ENCODE measurements around the gene FMN1. TPM values are rescaled to one million over a fixed set of nuclear protein-coding genes. Genes with fewer than 3 reads are reported as not detected.

The FMN1 gene
- total and polyA plus RNA-seq, 5 donors from 2014 or later, result 0.32 to 8.9 (median 0.36) TPM; not detected in 2

GRCh38 chr15:33101036-33101435, 93.5 kb downstream of the FMN1 start:
- Histone ChIP-seq H3K4me3 (ENCODE audit: low read depth, low read length) (no peak overlapping the region), H3K36me3 (ENCODE audit: control insufficient read depth, insufficient read depth, low read length) (no peaks in the 10 kb centered on the region), H3K9me3 (ENCODE audit: control insufficient read depth in 2 of 2, low read length in 2 of 2) (no peaks in the 10 kb centered on the region), H3K27ac (ENCODE audit: insufficient read depth, low read length, poor library complexity, severe bottlenecking) (no peak overlapping the region), H3K27me3 (ENCODE audit: control insufficient read depth, insufficient read depth, low read length) (peaks cover 1% of the 10 kb centered on the region), H3K4me1 (ENCODE audit: control insufficient read depth, insufficient read depth, low read length, poor library complexity, severe bottlenecking) (peaks cover 14% of the 10 kb centered on the region)
- peaks cover 16% of the 10 kb centered on the region for H3K27me3 Mint-ChIP-seq
- no peak for ATAC-seq (ENCODE audit: low read depth in 2 of 2)
- H3K4me3 Mint-ChIP-seq, result no peak overlapping the region
- no peaks in the 10 kb centered on the region for H3K36me3 Mint-ChIP-seq
- DNase-seq, result no peak
- H3K4me1 Mint-ChIP-seq, result peaks cover 0 to 5% (median 4%) of the 10 kb centered on the region in 4 donors
- peaks cover 0 to 1% (median 0%) of the 10 kb centered on the region in 7 donors for H3K9me3 Mint-ChIP-seq
- no peak overlapping the region for H3K27ac Mint-ChIP-seq

GRCh38 chr15:33100314-33100713, 94.2 kb downstream of the FMN1 start:
- Mint-ChIP-seq H3K27ac (no peak overlapping the region), H3K27me3 (peaks cover 13% of the 10 kb centered on the region), H3K36me3 (no peaks in the 10 kb centered on the region), H3K4me3 (no peak overlapping the region), H3K9me3 (peaks cover 0 to 1% (median 0%) of the 10 kb centered on the region in 7 donors), H3K4me1 (peaks cover 0 to 5% (median 4%) of the 10 kb centered on the region in 4 donors)
- no peaks in the 10 kb centered on the region for H3K9me3 ChIP-seq (ENCODE audit: control insufficient read depth in 2 of 2, low read length in 2 of 2)
- ATAC-seq (ENCODE audit: low read depth in 2 of 2) (no peak), DNase-seq (no peak)
- H3K27me3 ChIP-seq (ENCODE audit: control insufficient read depth, insufficient read depth, low read length), result peaks cover 1% of the 10 kb centered on the region
- peaks cover 14% of the 10 kb centered on the region for H3K4me1 ChIP-seq (ENCODE audit: control insufficient read depth, insufficient read depth, low read length, poor library complexity, severe bottlenecking)
- H3K36me3 ChIP-seq (ENCODE audit: control insufficient read depth, insufficient read depth, low read length), result no peaks in the 10 kb centered on the region
- no peak overlapping the region for H3K27ac ChIP-seq (ENCODE audit: insufficient read depth, low read length, poor library complexity, severe bottlenecking)
- no peak overlapping the region for H3K4me3 ChIP-seq (ENCODE audit: low read depth, low read length)

GRCh38 chr15:33099739-33100138, 94.8 kb downstream of the FMN1 start:
- H3K27me3 Mint-ChIP-seq, result peaks cover 13% of the 10 kb centered on the region
- Histone ChIP-seq H3K9me3 (ENCODE audit: control insufficient read depth in 2 of 2, low read length in 2 of 2) (no peaks in the 10 kb centered on the region), H3K27me3 (ENCODE audit: control insufficient read depth, insufficient read depth, low read length) (peaks cover 1% of the 10 kb centered on the region), H3K4me1 (ENCODE audit: control insufficient read depth, insufficient read depth, low read length, poor library complexity, severe bottlenecking) (peaks cover 10% of the 10 kb centered on the region), H3K27ac (ENCODE audit: insufficient read depth, low read length, poor library complexity, severe bottlenecking) (no peak overlapping the region), H3K4me3 (ENCODE audit: low read depth, low read length) (no peak overlapping the region), H3K36me3 (ENCODE audit: control insufficient read depth, insufficient read depth, low read length) (no peaks in the 10 kb centered on the region)
- peaks cover 0 to 1% (median 0%) of the 10 kb centered on the region in 7 donors for H3K9me3 Mint-ChIP-seq
- peak overlapping the region in 1 of 4 donors; percentile 7 for H3K4me3 Mint-ChIP-seq
- peaks cover 0 to 5% (median 3%) of the 10 kb centered on the region in 4 donors for H3K4me1 Mint-ChIP-seq
- DNase-seq (no peak), ATAC-seq (ENCODE audit: low read depth in 2 of 2) (no peak)
- no peak overlapping the region for H3K27ac Mint-ChIP-seq
- no peaks in the 10 kb centered on the region for H3K36me3 Mint-ChIP-seq

GRCh38 chr15:33099213-33099612, 95.3 kb downstream of the FMN1 start:
- Mint-ChIP-seq H3K4me1 (peaks cover 0 to 1% (median 0%) of the 10 kb centered on the region in 4 donors), H3K4me3 (no peak overlapping the region), H3K9me3 (peaks cover 0 to 1% (median 0%) of the 10 kb centered on the region in 7 donors), H3K27ac (peak overlapping the region in 1 of 3 donors; percentile 35), H3K27me3 (peaks cover 15% of the 10 kb centered on the region), H3K36me3 (no peaks in the 10 kb centered on the region)
- no peak overlapping the region for H3K27ac ChIP-seq (ENCODE audit: insufficient read depth, low read length, poor library complexity, severe bottlenecking)
- no peak for DNase-seq
- H3K4me3 ChIP-seq (ENCODE audit: low read depth, low read length), result no peak overlapping the region
- H3K9me3 ChIP-seq (ENCODE audit: control insufficient read depth in 2 of 2, low read length in 2 of 2), result no peaks in the 10 kb centered on the region
- peaks cover 1% of the 10 kb centered on the region for H3K27me3 ChIP-seq (ENCODE audit: control insufficient read depth, insufficient read depth, low read length)
- no peaks in the 10 kb centered on the region for H3K36me3 ChIP-seq (ENCODE audit: control insufficient read depth, insufficient read depth, low read length)
- H3K4me1 ChIP-seq (ENCODE audit: control insufficient read depth, insufficient read depth, low read length, poor library complexity, severe bottlenecking), result peaks cover 6% of the 10 kb centered on the region
- ATAC-seq (ENCODE audit: low read depth in 2 of 2), result no peak

- no peak for ATAC-seq (ENCODE audit: low read depth in 2 of 2)
- H3K9me3 Mint-ChIP-seq, result peaks cover 0 to 1% (median 0%) of the 10 kb centered on the region in 7 donors
Observed at GRCh38 chr15:33098094-33099058, 96.1 kb downstream of the FMN1 start.

GRCh38 chr15:33096134-33096533, 98.4 kb downstream of the FMN1 start:
- no peaks in the 10 kb centered on the region for H3K36me3 ChIP-seq (ENCODE audit: control insufficient read depth, insufficient read depth, low read length)
- H3K4me3 ChIP-seq (ENCODE audit: low read depth, low read length), result no peak overlapping the region
- no peak overlapping the region for H3K4me3 Mint-ChIP-seq
- H3K36me3 Mint-ChIP-seq, result no peaks in the 10 kb centered on the region
- H3K9me3 ChIP-seq (ENCODE audit: control insufficient read depth in 2 of 2, low read length in 2 of 2), result no peaks in the 10 kb centered on the region
- no peak overlapping the region for H3K27ac ChIP-seq (ENCODE audit: insufficient read depth, low read length, poor library complexity, severe bottlenecking)
- no peaks in the 10 kb centered on the region for H3K27me3 ChIP-seq (ENCODE audit: control insufficient read depth, insufficient read depth, low read length)
- no peaks in the 10 kb centered on the region for H3K4me1 ChIP-seq (ENCODE audit: control insufficient read depth, insufficient read depth, low read length, poor library complexity, severe bottlenecking)
- peaks cover 9% of the 10 kb centered on the region for H3K27me3 Mint-ChIP-seq
- ATAC-seq (ENCODE audit: low read depth in 2 of 2) (no peak), DNase-seq (no peak)
- H3K9me3 Mint-ChIP-seq, result peaks cover 0 to 1% (median 0%) of the 10 kb centered on the region in 7 donors
- H3K27ac Mint-ChIP-seq, result no peak overlapping the region
- H3K4me1 Mint-ChIP-seq, result no peaks in the 10 kb centered on the region

More at GRCh38 chr15:33098094-33099058, 96.1 kb downstream of the FMN1 start:
- H3K36me3 Mint-ChIP-seq, result no peaks in the 10 kb centered on the region
- Histone ChIP-seq H3K36me3 (ENCODE audit: control insufficient read depth, insufficient read depth, low read length) (no peaks in the 10 kb centered on the region), H3K4me1 (ENCODE audit: control insufficient read depth, insufficient read depth, low read length, poor library complexity, severe bottlenecking) (peaks cover 2% of the 10 kb centered on the region), H3K4me3 (ENCODE audit: low read depth, low read length) (no peak overlapping the region), H3K9me3 (ENCODE audit: control insufficient read depth in 2 of 2, low read length in 2 of 2) (no peaks in the 10 kb centered on the region), H3K27me3 (ENCODE audit: control insufficient read depth, insufficient read depth, low read length) (peaks cover 1% of the 10 kb centered on the region), H3K27ac (ENCODE audit: insufficient read depth, low read length, poor library complexity, severe bottlenecking) (no peak overlapping the region)
- peak overlapping the region in 1 of 3 donors; percentile 35 for H3K27ac Mint-ChIP-seq
- DNase-seq, result no peak
- no peaks in the 10 kb centered on the region for H3K4me1 Mint-ChIP-seq
- peaks cover 19% of the 10 kb centered on the region for H3K27me3 Mint-ChIP-seq
- H3K4me3 Mint-ChIP-seq, result no peak overlapping the region

- H3K27me3 ChIP-seq (ENCODE audit: control insufficient read depth, insufficient read depth, low read length), result no peaks in the 10 kb centered on the region
- Mint-ChIP-seq H3K4me1 (no peaks in the 10 kb centered on the region), H3K9me3 (peaks cover 0 to 1% (median 0%) of the 10 kb centered on the region in 7 donors), H3K27me3 (peaks cover 9% of the 10 kb centered on the region), H3K27ac (no peak overlapping the region), H3K4me3 (no peak overlapping the region), H3K36me3 (no peaks in the 10 kb centered on the region)
- H3K4me1 ChIP-seq (ENCODE audit: control insufficient read depth, insufficient read depth, low read length, poor library complexity, severe bottlenecking), result no peaks in the 10 kb centered on the region
- DNase-seq (no peak), ATAC-seq (ENCODE audit: low read depth in 2 of 2) (no peak)
- no peak overlapping the region for H3K4me3 ChIP-seq (ENCODE audit: low read depth, low read length)
- no peak overlapping the region for H3K27ac ChIP-seq (ENCODE audit: insufficient read depth, low read length, poor library complexity, severe bottlenecking)
- no peaks in the 10 kb centered on the region for H3K9me3 ChIP-seq (ENCODE audit: control insufficient read depth in 2 of 2, low read length in 2 of 2)
- no peaks in the 10 kb centered on the region for H3K36me3 ChIP-seq (ENCODE audit: control insufficient read depth, insufficient read depth, low read length)
Observed at GRCh38 chr15:33095641-33096040, 98.9 kb downstream of the FMN1 start.

Data from CD4-positive, CD25-positive, alpha-beta regulatory T cell (primary cell).